Smooth muscle cell (in vitro differentiated cells): ENCODE data around the gene DAPK1. TPM values are rescaled to one million over a fixed set of nuclear protein-coding genes. Genes with fewer than 3 reads are reported as not detected.

Experiments used
- DNase-seq: peaks from one replicate; lab custom pipeline; 2025; ENCODE audit not compliant: unreplicated experiment; lab: John Stamatoyannopoulos, UW
- H2AFZ ChIP-seq: fragments of 200-600 bp; sonication (generic); 2 replicates; pipeline ENCODE4 v1.6.0; 2016; ENCODE audit warnings: antibody characterized with exemption, low read depth, mild to moderate bottlenecking
- H3F3A ChIP-seq: fragments of 200-600 bp; sonication (generic); 2 replicates; pipeline ENCODE4 v1.6.0; 2017; ENCODE audit warnings: antibody characterized with exemption, low read depth
- H3K27ac ChIP-seq: fragments of 200-600 bp; sonication (generic); 2 replicates; pipeline ENCODE4 v1.5.1; 2016; ENCODE audit warnings: low read depth, mild to moderate bottlenecking
- H3K27me3 ChIP-seq: fragments of 200-600 bp; sonication (generic); 2 replicates; pipeline ENCODE4 v1.6.1; 2016; ENCODE audit warnings: low read depth, mild to moderate bottlenecking
- H3K36me3 ChIP-seq: fragments of 200-600 bp; sonication (generic); 2 replicates; pipeline ENCODE4 v1.5.1; 2016; ENCODE audit warnings: low read depth
- H3K4me1 ChIP-seq: fragments of 200-600 bp; sonication (generic); 2 replicates; pipeline ENCODE4 v1.5.1; 2016; ENCODE audit warnings: low read depth
- H3K4me2 ChIP-seq: fragments of 200-600 bp; sonication (generic); 2 replicates; pipeline ENCODE4 v1.6.0; 2016; ENCODE audit warnings: mild to moderate bottlenecking
- H3K4me3 ChIP-seq: fragments of 200-600 bp; sonication (generic); 2 replicates; pipeline ENCODE4 v1.5.1; 2016; ENCODE audit warnings: mild to moderate bottlenecking
- H3K79me2 ChIP-seq: fragments of 200-600 bp; sonication (generic); 2 replicates; pipeline ENCODE4 v1.6.0; 2016; ENCODE audit warnings: low read depth, mild to moderate bottlenecking
- H3K9ac ChIP-seq: fragments of 200-600 bp; sonication (generic); 2 replicates; pipeline ENCODE4 v1.6.0; 2016; ENCODE audit warnings: low read depth
- H3K9me3 ChIP-seq: fragments of 200-600 bp; sonication (generic); replicated peaks from 2 replicates; pipeline ENCODE4 v1.5.1; 2016; ENCODE audit warnings: low read depth
- H4K20me1 ChIP-seq: fragments of 200-600 bp; sonication (generic); 2 replicates; pipeline ENCODE4 v1.6.0; 2016; ENCODE audit warnings: low read depth
- WGBS: methylation state at CpG from one replicate; pipeline ENCODE4 v1.1.7; 2016; ENCODE audit warnings: low lambda C conversion rate; 5-methylcytosine and 5-hydroxymethylcytosine counted together
- polyA plus RNA-seq: library from polyadenylated mRNA; unstranded; fragments of >200 nt; fragmentation: Nextera tagmentation; extraction: Ambion mirVana; gene quantifications from 2 replicates; pipeline ENCODE4 v1.2.1, GENCODE V29; 2016
- total RNA-seq: library from RNA; depleted of rRNA; stranded (reverse); fragments of >200 nt; gene quantifications from 2 replicates; pipeline ENCODE4 v1.2.3, GENCODE V29; 2014
- TF ChIP-seq, protein P1 (sequence below): fragments of 200-600 bp; sonication (generic); IDR thresholded peaks from 2 replicates; pipeline ENCODE4 v1.5.1; 2017; ENCODE audit warnings: borderline replicate concordance, mild to moderate bottlenecking, antibody characterized with exemption; ENCODE audit not compliant: insufficient read depth, poor library complexity, severe bottlenecking

The DAPK1 gene
- total and polyA plus RNA-seq, 2 experiments from 2014 or later: 12.6 to 20.3 TPM

GRCh38 chr9:87663556-87663955 is 165.9 kb downstream of the DAPK1 start:
- no peak overlapping the region for H2AFZ ChIP-seq
- peaks cover 10% of the 10 kb centered on the region for H3F3A ChIP-seq
- no peaks in the 10 kb centered on the region for H4K20me1 ChIP-seq
- 91% methylated on average over 6 of the region's 6 CpGs for WGBS
- no peak overlapping the region for H3K9ac ChIP-seq
- peaks cover 5% of the 10 kb centered on the region for H3K4me1 ChIP-seq
- TF ChIP-seq, protein P1, sequence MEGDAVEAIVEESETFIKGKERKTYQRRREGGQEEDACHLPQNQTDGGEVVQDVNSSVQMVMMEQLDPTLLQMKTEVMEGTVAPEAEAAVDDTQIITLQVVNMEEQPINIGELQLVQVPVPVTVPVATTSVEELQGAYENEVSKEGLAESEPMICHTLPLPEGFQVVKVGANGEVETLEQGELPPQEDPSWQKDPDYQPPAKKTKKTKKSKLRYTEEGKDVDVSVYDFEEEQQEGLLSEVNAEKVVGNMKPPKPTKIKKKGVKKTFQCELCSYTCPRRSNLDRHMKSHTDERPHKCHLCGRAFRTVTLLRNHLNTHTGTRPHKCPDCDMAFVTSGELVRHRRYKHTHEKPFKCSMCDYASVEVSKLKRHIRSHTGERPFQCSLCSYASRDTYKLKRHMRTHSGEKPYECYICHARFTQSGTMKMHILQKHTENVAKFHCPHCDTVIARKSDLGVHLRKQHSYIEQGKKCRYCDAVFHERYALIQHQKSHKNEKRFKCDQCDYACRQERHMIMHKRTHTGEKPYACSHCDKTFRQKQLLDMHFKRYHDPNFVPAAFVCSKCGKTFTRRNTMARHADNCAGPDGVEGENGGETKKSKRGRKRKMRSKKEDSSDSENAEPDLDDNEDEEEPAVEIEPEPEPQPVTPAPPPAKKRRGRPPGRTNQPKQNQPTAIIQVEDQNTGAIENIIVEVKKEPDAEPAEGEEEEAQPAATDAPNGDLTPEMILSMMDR: no peak
- H3K36me3 ChIP-seq: no peaks in the 10 kb centered on the region
- H3K4me2 ChIP-seq: no peak overlapping the region
- DNase-seq: no peak
- H3K79me2 ChIP-seq: no peaks in the 10 kb centered on the region
- no peak overlapping the region for H3K27ac ChIP-seq
- no peak overlapping the region for H3K4me3 ChIP-seq
- H3K27me3 ChIP-seq: no peaks in the 10 kb centered on the region
- H3K9me3 ChIP-seq: no peaks in the 10 kb centered on the region

DNA sequence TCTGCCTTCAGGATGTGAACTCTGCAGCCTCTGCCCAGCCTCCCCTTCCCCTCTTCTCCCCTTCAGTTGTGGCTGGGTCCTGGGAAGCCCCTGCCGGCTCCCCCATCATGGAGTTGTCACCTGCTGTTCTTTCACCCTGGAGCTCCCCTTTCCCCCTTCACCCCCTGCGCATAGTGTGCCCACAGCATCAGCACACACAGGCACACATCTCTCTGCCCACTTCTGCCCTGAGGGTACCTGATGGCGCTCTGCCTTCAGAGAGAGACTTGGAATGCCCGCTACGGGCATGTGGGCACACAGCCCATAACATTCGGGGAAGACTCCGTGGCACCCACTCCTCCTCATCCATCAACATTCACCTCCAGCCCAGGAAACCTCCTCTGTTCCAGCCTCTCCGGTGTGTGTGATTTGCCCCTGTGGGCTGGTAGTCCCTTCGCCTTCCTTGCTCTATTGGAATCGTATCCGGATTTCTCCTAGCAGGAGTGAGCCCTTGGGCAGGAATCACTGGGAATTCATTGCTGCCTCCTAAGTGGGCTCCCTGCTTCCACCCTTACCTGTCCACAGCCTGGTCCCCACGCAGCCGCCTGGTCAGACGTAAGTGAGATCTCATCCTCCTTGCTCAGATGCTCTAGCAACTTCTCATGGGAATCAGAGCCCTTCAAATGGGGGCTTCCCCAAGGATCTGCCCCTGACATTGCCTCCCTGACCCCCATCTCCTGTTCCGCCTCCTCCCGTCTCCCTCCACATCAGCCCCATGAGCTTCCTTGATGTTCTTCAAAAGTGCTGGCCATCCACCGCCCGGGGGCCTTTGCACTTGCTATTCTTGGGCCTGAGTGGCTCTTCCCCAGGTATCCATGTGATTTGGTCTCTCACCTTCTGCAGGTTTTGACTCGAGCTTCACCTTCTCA is 166.7 kb downstream of the DAPK1 start:
- H3F3A ChIP-seq: peaks cover 10% of the 10 kb centered on the region
- H3K9me3 ChIP-seq: no peaks in the 10 kb centered on the region
- no peak overlapping the region for H3K27ac ChIP-seq
- TF ChIP-seq, protein P1: no peak
- DNase-seq: no peak
- H3K36me3 ChIP-seq: no peaks in the 10 kb centered on the region
- H3K4me3 ChIP-seq: no peak overlapping the region
- no peaks in the 10 kb centered on the region for H3K27me3 ChIP-seq
- H3K4me2 ChIP-seq: no peak overlapping the region
- H3K4me1 ChIP-seq: peaks cover 5% of the 10 kb centered on the region
- no peaks in the 10 kb centered on the region for H3K79me2 ChIP-seq
- H2AFZ ChIP-seq: no peak overlapping the region
- no peak overlapping the region for H3K9ac ChIP-seq
- 96% methylated on average over 19 of the region's 19 CpGs for WGBS
- H4K20me1 ChIP-seq: no peaks in the 10 kb centered on the region

DNA sequence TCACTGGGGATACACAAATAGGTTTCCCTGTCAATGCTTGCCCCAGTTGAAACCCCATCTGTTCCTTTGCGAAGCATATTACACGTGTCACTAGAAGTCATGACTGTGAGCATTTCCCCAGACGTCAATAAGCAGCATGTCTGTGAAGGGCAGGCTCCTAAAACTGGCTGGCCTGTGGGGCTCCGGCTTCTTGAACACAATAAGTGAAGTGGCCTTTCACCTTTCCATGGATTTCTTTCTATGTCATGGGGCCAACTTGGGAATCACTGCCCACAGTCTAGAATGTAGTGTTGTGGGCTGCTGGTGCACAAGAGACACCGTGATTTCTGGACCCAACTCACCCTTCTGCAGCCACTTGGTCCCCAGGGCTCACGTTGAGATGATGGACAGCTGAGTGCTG is 167.8 kb downstream of the DAPK1 start:
- Histone ChIP-seq H3K4me3 (no peak overlapping the region), H3K27ac (no peak overlapping the region), H3K27me3 (no peaks in the 10 kb centered on the region), H3K9ac (no peak overlapping the region), H3K4me2 (no peak overlapping the region), H2AFZ (no peak overlapping the region), H4K20me1 (no peaks in the 10 kb centered on the region), H3K79me2 (no peaks in the 10 kb centered on the region), H3K9me3 (no peaks in the 10 kb centered on the region), H3K36me3 (no peaks in the 10 kb centered on the region), H3K4me1 (peaks cover 5% of the 10 kb centered on the region), H3F3A (peaks cover 10% of the 10 kb centered on the region)
- 92% methylated on average over 6 of the region's 6 CpGs for WGBS
- no peak for DNase-seq
- TF ChIP-seq, protein P1: no peak
